AG04450 (cell line): ENCODE results near the gene GEMIN5. TPM values are rescaled to one million over a fixed set of nuclear protein-coding genes. Genes with fewer than 3 reads are reported as not detected.

Experiments
- CTCF ChIA-PET: fragments of 300-600, 350-600 bp; formaldehyde crosslinking; extraction: SDS; loops from one replicate; lab custom pipeline; 2022; ENCODE audit warnings: antibody characterized with exemption, inconsistent platforms; lab: Charles Lee
- POLR2A ChIA-PET: fragments of 350-600 bp; formaldehyde crosslinking; extraction: SDS; loops from one replicate; lab custom pipeline; 2021; ENCODE audit warnings: antibody characterized with exemption, inconsistent platforms; lab: Yijun Ruan, JAX
- DNase-seq: peaks from one replicate; pipeline ENCODE4 v3.0.0-alpha.2; 2011; ENCODE audit warnings: low read depth, low spot score
- H3K27ac ChIP-seq: one replicate; pipeline ENCODE4 v1.5.1; 2012; ENCODE audit warnings: low read depth, low read length, control low read depth
- H3K27me3 ChIP-seq: one replicate; pipeline ENCODE4 v1.6.0; 2012; ENCODE audit warnings: low read length; ENCODE audit not compliant: control insufficient read depth, insufficient read depth
- H3K4me3 ChIP-seq: 2 replicates; pipeline ENCODE4 v1.5.1; 2011; ENCODE audit warnings: mild to moderate bottlenecking, low read depth, low read length, control low read depth
- H3K9me3 ChIP-seq: 2 replicates; pipeline ENCODE4 v1.5.1; 2012; ENCODE audit warnings: low read length; ENCODE audit not compliant: control insufficient read depth, insufficient read depth
- polyA plus RNA-seq: library from polyadenylated mRNA; depleted of rRNA; stranded (reverse); fragments of >200 nt; gene quantifications from 2 replicates; pipeline ENCODE4 v1.2.3, GENCODE V29; 2011
- TF ChIP-seq, protein P1 (sequence below): IDR thresholded peaks from 2 replicates; pipeline ENCODE4 v1.5.1; 2011; ENCODE audit warnings: low read depth, low read length, control low read depth, inconsistent platforms

GEMIN5 gene
- polyA plus RNA-seq, 1 experiment, result 10.7 TPM

- Histone ChIP-seq H3K9me3 (no peaks in the 10 kb centered on the region; the same call in 1 of the 2 replicates), H3K4me3 (peak overlapping the region; percentile 95), H3K27me3 (no peaks in the 10 kb centered on the region), H3K27ac (no peak overlapping the region)
- CTCF ChIA-PET, result interaction anchor here (1.2 to 2.3 kb wide), 2 partner anchors 9 to 21 kb away, joined by 4 to 13 read pairs; no protein-coding TSS in a partner anchor
- DNase-seq, result no peak
- POLR2A ChIA-PET, result interaction anchor here (0.9 to 1.4 kb wide), 3 partner anchors 77 to 80 kb away, joined by 3 to 6 read pairs (median 3); partner anchors contain the start of gene CNOT8
- TF ChIP-seq, protein P1, sequence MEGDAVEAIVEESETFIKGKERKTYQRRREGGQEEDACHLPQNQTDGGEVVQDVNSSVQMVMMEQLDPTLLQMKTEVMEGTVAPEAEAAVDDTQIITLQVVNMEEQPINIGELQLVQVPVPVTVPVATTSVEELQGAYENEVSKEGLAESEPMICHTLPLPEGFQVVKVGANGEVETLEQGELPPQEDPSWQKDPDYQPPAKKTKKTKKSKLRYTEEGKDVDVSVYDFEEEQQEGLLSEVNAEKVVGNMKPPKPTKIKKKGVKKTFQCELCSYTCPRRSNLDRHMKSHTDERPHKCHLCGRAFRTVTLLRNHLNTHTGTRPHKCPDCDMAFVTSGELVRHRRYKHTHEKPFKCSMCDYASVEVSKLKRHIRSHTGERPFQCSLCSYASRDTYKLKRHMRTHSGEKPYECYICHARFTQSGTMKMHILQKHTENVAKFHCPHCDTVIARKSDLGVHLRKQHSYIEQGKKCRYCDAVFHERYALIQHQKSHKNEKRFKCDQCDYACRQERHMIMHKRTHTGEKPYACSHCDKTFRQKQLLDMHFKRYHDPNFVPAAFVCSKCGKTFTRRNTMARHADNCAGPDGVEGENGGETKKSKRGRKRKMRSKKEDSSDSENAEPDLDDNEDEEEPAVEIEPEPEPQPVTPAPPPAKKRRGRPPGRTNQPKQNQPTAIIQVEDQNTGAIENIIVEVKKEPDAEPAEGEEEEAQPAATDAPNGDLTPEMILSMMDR, result no peak
These were observed 759 bp downstream of the GEMIN5 start for GRCh38 chr5:154937186-154937717.

DNA sequence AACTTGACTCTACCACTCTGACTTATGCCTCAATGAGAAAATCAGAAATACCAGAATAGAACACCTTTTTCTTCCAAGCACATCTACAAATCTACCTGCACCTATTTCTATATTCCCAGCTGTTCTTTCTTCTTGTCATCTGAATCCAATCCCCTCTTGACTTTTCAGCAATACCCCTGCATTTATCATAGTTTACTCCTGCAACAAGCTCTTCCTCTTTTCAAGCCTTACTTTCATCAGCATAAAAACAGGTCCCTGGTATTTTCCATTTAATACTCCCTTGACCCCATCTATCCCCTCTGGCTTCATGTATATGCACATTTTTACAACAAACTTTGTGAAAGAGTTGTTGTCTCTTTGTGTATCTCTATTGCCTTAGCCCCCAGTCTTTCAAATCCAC lies 3.1 kb downstream of the GEMIN5 start:
- H3K4me3 ChIP-seq, result no peak overlapping the region
- no peak overlapping the region for H3K27ac ChIP-seq
- H3K27me3 ChIP-seq, result no peaks in the 10 kb centered on the region
- TF ChIP-seq, protein P1, result no peak
- no peaks in the 10 kb centered on the region; the same call in 1 of the 2 replicates for H3K9me3 ChIP-seq
- ChIA-PET CTCF (no interaction called here), POLR2A (no interaction called here)
- no peak for DNase-seq

- TF ChIP-seq, protein P1, result no peak
- no peak overlapping the region for H3K4me3 ChIP-seq
- H3K27ac ChIP-seq, result no peak overlapping the region
- no peaks in the 10 kb centered on the region; the same call in 1 of the 2 replicates for H3K9me3 ChIP-seq
- no peak for DNase-seq
- POLR2A ChIA-PET, result no interaction called here
- H3K27me3 ChIP-seq, result no peaks in the 10 kb centered on the region
- CTCF ChIA-PET, result no interaction called here
These were observed 4.5 kb downstream of the GEMIN5 start for GRCh38 chr5:154933537-154933936.

DNA sequence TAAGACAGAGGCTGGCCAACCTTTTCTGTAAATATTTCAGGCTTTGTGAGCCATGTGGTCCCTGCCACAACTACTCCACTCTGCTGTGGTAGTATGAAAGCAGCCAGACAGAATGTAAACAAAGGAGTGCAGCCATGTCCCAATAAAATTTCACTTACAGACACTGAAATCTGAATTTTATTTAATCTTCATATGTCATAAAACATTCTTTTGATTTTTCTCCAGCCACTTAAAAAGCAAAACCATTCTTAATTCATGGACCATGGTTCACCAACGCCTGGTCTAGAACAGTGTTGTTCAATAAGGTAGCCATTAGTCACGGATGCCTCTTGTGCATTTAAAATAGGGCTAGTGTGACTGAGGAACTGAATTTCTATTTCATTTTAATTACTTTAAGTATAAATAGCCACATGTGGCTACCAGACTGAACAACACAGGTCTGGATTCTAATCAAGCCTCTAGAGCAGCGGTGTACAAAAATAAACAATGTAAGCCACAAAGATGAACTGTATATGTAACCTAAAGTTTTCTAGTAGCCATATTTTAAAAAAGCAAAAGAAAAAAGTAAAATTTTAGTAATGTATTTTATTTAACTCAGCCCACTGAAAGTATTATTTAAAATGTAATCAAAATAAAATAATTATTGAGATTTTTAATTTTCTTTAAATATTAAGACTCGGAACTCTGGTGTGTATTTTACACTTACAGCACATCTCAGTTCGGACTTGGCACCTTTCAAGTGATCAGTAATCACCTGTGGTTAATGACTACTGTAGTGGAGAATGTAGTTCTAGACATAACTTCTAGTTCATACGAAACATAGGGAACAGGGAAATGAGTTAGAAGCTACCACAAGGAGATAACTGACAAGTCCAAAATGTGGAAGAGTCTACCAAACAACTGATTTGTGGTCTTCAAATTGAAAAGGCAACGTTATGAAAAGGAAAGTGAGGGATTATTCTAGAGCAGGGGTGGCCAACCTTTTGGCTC lies 14.3 kb downstream of the GEMIN5 start:
- ChIA-PET POLR2A (interaction anchor here (0.9 kb wide), 1 partner anchor 15 kb away, joined by 4 read pairs; no protein-coding TSS in a partner anchor), CTCF (interaction anchor here (1.0 kb wide), 1 partner anchor 22 kb away, joined by 3 read pairs; no protein-coding TSS in a partner anchor)
- Histone ChIP-seq H3K9me3 (no peaks in the 10 kb centered on the region), H3K4me3 (no peak overlapping the region), H3K27me3 (no peaks in the 10 kb centered on the region), H3K27ac (no peak overlapping the region)
- no peak for DNase-seq
- TF ChIP-seq, protein P1, result no peak
